Pons (tissue), 1 donor: ENCODE results near the gene CHAD.
"Not testable (repeated sequence)": the region's sequence is repeated elsewhere in the genome, so short reads cannot be mapped to it uniquely, and the experiment has no call there.

Experiments used
- DNase-seq: peaks from one replicate; pipeline ENCODE4 v3.0.0-alpha.2; 2016; ENCODE audit warnings: low spot score

The CHAD gene

GRCh38 chr17:50493744-50494143 lies 25.1 kb upstream of the CHAD start:
- DNase-seq: no peak

DNA sequence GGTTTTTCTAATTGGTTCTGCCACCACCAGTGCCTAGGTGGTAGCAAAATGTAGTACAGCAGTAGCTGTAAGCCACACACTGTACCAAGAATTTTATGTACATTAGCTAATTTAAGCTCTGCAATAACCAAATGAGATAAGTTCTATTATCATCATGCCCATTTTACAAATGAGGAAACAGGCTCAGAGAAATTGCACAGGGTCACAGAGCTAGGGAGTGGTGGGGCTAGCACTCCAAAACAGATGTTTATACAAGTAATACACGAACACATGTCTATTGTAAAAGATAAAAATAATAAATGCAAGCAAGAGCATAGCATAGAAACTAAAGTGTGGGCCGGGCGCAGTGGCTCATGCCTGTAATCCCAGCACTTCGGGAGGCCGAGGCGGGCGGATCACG lies 23.5 kb upstream of the CHAD start:
- no peak for DNase-seq

- DNase-seq: no peak
Measured at GRCh38 chr17:50491505-50491904, 22.8 kb upstream of the CHAD start.

GRCh38 chr17:50488880-50489279 lies 20.2 kb upstream of the CHAD start:
- no peak for DNase-seq

DNA sequence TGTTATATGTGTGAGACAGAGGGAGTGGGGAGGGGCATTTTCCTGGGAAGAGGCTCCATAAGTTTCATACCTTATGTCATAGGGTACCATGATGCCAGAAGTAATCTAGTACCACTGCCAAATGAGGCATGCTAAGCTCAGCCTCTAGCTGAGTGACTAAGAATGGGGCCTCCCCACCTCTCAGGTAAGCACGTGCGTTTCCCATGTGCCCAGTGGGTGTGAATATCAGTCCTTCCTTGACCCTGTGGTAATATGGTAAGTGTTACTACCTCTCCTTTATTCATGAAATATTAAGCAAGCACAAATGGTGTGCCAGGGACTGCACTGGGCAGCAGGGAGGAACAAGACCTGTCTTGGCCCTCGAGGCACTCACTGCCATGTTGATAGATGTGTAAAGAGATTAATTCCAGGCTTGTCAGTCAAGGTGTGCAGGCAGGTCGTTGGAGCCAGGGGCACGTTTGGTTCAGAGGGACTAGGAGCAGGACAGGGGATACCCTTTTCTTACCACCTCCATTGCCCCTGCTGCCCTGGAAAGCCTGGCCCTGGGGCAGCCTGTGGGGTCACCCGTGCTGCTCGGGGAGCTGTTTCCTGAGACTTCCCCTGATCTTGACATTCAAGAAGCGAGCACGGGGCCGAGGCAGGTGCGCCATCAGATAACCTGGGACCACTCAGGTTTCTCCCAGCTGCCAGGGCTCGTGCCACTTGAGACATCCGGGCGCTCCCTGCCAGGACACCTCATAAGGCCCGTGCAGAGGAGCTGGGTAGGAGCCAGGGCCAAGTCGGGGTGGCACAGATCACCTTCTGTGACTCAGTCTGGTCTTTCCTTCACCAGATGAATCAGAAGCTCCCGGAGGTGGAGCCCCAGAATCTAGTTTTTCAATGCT lies 18.8 kb upstream of the CHAD start:
- no peak for DNase-seq

- no peak for DNase-seq
Measured at GRCh38 chr17:50484386-50485155, 15.9 kb upstream of the CHAD start.

GRCh38 chr17:50483266-50483665 lies 14.6 kb upstream of the CHAD start:
- DNase-seq: no peak

GRCh38 chr17:50482516-50482915 lies 13.8 kb upstream of the CHAD start:
- peak; percentile 97 for DNase-seq

GRCh38 chr17:50482110-50482509 lies 13.4 kb upstream of the CHAD start:
- DNase-seq: no peak

- no peak for DNase-seq
Measured at GRCh38 chr17:50481648-50482047, 13.0 kb upstream of the CHAD start.

DNA sequence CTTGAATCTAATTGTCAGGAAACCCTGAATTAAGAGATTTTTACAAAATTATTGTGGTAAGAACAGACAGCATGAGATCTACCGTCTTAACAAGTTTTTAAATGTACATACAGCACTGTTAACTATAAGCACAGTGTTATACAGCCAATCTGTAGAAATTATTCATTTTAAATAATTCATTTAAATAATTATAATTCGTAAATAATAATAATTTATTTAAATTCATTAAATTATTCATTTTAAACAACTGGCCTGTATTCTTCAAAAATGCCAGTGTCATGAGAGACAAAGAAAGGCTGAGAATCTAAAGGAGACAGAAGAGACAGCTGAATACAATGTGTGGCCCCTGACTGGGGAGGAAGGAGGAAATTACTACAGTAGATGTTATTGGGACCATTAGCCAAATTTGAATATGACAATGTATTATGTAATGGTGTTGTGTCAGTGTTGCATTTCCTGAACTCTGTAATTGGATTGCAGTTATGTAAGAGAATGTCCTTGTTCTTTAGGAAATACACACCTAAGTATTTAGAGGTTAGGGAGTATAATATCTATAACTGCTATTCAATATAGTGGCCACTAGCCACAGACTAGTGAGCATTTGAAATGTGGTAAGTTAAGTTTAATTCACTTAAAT lies 12.3 kb upstream of the CHAD start:
- no peak for DNase-seq

GRCh38 chr17:50480142-50480764 lies 11.6 kb upstream of the CHAD start:
- no peak for DNase-seq

DNA sequence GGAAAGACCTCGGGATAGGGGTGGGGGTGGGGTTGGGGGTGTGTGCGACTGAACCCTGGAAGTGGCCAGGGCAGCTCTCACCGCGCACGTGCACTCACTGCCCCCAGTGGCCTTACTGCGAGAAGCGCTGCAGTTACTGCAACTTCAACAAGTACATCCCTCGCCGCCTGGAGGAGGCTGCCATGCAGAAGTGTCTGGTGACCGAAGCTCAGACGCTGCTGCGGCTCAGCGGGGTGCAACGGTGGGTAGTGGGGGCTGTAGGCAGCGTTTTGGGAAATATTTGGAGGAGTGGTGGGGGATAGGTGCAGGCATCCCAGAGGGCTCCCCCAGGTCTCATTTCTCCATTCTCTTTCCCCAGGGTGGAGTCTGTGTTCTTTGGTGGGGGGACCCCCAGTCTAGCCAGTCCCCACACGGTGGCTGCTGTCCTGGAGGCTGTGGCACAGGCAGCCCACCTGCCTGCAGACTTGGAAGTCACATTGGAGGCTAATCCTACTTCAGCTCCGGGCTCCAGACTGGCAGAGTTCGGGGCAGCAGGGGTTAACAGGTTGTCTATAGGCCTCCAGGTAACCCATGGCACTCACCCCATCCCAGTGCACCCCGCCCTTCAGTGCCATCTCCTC lies 11.0 kb upstream of the CHAD start:
- peak; percentile 52 for DNase-seq

DNA sequence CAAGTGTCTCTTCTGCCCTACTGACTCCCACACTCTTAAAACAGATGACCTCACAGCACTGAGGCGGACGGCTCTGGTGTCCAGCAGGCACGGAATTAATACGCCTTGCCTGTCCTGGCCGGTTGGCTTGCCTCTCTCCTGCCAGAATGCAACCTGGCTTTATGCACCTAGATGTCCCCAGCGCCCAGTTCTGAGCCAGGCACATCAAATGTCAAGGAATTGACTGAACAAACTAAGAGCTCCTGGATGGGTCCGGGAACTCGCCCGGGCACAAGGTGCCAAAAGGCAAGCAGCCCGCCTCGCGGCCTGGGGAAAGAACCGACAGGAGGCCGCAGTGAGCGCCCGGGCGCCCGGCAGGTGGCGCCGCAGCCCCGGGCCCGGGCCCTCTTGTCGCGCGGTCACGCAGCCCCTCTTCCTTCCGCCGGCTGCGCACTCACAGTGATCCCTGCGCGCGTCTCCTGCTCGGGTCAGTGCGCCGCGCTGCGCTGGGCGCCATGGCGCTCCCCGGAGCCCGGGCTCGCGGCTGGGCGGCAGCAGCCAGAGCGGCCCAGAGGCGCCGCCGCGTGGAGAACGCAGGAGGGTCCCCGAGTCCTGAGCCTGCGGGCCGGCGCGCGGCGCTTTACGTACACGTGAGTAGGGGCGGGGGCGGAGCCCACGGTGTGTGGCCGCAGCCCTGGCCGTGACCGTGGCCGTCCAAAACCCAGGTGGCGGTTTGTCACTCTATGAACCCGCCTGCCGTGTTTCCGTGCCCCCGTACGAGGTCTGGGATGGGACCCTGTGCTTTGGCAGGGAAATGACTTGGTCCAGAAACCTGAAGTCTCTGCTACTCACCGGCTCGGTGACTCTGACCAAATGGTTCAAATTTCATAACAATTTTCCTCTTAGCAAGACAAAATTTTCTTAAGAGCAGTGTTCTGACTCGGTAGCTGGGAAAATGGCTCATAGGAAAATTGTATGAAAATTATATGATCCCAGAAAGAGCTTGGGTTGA lies 10.0 kb upstream of the CHAD start, which contains the start of gene RSAD1:
Gene RSAD1, plus strand, starts transcription at position 470 of the 991 bp plus-strand sequence. Its CDS starts 25 bp downstream, at position 495.
- peak; percentile 65 for DNase-seq

DNA sequence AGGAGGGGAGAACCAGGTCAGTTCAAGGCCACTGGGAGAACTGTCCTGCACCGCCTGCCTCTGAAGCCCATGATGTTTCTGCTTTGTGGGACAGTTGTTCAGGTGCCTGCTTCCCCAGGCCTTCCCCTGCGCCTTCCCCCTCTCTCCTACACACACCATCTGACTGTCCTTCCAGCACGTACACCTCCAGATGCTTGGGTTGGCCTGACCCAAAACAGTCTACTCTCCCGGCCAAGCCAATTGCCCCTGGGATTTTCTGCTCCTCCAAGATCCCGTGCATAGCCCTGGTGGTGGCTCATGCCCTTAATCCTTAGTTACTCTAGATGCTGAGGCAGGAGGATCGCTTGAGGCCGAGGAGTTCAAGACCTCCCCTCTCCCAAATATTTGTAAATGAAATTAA lies 9.3 kb upstream of the CHAD start:
- DNase-seq: no peak

DNA sequence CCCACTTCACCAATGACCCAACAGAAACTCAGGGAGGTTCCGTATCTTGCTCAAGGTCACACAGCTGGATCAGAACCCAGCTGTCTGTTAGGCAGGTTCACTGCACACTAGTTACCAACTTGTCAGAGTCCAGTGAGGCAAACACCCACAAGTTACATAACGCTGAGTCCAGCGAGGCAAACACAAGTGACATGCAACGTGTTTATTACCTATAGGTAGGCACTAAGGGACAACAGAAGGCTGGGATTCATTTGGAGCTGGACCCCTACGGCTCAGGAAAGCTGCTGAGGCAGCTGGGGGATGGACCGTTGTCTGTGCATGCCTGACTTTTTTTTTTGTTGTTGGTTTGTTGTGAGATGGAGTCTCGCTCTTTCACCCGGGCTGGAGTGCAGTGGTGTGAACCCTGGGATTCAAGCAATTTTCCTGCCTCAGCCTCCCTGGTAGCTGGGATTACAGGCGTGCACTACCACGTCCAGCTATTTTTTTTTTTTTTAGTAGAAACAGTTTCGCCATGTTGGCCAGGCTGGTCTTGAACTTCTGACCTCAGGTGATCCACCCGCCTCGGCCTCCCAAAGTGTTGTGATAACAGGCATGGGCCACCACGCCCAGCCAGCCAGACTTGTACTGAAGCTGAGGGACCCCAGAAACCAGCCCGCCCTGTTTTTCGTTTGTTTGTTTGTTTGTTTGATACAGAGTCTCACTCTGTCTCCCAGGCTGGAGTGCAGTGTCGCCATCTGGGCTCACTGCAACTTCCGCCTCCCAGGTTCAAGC lies 8.1 kb upstream of the CHAD start:
- DNase-seq: no peak

DNA sequence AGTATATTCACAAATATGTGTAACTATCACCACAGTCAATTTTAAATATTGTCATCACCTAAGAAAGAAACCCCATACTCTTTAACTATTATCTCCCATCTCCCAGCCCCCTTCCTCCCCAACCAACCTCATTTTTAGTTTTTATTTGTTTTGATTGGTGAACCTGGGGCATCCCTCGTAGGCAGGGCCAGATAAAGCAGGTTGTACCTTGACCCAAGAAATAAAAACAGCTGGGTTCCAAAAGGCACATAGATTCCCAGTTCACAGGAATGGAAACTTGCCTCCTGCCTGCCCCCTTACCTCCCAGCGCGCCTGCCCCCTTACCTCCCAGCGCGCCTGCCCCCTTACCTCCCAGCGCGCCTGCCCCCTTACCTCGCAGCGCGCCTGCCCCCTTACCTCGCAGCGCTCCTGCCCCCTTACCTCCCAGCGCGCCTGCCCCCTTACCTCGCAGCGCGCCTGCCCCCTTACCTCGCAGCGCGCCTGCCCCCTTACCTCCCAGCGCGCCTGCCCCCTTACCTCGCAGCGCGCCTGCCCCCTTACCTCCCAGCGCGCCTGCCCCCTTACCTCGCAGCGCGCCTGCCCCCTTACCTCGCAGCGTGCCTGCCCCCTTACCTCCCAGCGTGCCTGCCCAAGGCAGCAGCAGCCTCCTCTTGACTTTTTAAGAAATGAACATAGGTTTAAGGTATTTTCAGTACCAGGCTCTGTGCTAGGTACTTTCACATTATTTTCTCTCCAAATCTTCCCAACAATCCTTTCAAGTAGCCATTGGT lies 7.3 kb upstream of the CHAD start:
- not testable (repeated sequence) for DNase-seq

DNA sequence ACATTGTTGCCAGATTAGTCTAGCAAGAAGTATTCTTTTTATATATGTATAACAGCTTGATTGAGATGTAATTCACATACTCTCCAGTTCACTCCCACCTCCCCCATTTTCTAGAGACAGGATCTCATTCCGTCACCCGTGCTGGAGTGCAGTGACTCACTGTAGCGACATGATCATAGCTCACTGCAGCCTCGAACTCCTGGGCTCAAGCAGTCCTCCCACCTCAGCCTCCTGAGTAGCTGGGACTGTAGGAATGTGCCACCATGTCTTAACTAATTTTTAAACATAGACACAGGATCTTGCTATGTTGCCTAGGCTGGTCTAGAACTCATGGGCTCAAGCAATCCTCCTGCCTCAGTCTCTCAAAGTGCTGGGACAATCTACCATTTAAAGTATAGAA lies 6.7 kb upstream of the CHAD start:
- DNase-seq: no peak

DNA sequence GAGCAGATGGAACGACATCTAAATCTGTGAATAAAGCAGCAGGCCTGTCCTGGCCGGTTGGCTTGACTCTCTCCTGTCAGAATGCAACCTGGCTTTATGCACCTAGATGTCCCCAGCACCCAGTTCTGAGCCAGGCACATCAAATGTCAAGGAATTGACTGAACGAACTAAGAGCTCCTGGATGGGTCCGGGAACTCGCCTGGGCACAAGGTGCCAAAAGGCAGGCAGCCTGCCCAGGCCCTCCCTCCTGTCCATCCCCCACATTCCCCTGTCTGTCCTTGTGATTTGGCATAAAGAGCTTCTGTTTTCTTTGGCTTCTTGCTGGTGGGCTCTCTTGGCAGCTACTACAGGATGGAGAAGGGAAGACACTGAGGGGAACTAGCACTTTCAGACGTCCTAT lies 5.8 kb upstream of the CHAD start:
- no peak for DNase-seq
